RPMI7951 (cell line): ENCODE data around the gene FLOT2. TPM values are rescaled to one million over a fixed set of nuclear protein-coding genes. Genes with fewer than 3 reads are reported as not detected.
"Not testable (repeated sequence)": the region's sequence is repeated elsewhere in the genome, so short reads cannot be mapped to it uniquely, and the experiment has no call there.

Source experiments
- DNase-seq: peaks from one replicate; pipeline ENCODE4 v3.0.0-alpha.2; 2012; ENCODE audit warnings: low read depth
- total RNA-seq: library from RNA; depleted of rRNA; stranded (reverse); fragments of >200 nt; shearing (Covaris generic); gene quantifications from 2 replicates; pipeline ENCODE4 v1.2.3, GENCODE V29; 2014

The FLOT2 gene
- total RNA-seq, 1 experiment from 2014 or later: 28.7 TPM

- DNase-seq: peak; percentile 25
Observed at GRCh38 chr17:28916302-28916934, 18.9 kb upstream of the FLOT2 start.

- DNase-seq: no peak
Observed at GRCh38 chr17:28912938-28913333, 15.4 kb upstream of the FLOT2 start.

- DNase-seq: no peak
Observed at GRCh38 chr17:28912281-28912937, 14.9 kb upstream of the FLOT2 start.

- DNase-seq: no peak
Observed at GRCh38 chr17:28911411-28912045, 14.0 kb upstream of the FLOT2 start.

GRCh38 chr17:28910534-28910933, 13.0 kb upstream of the FLOT2 start:
- DNase-seq: no peak

GRCh38 chr17:28908640-28909167, 11.2 kb upstream of the FLOT2 start:
- DNase-seq: peak; percentile 75

- no peak for DNase-seq
Observed at GRCh38 chr17:28907709-28908475, 10.4 kb upstream of the FLOT2 start.

- DNase-seq: no peak
Observed at GRCh38 chr17:28906706-28907438, 9.3 kb upstream of the FLOT2 start.

- DNase-seq: no peak
Observed at GRCh38 chr17:28906276-28906675, 8.7 kb upstream of the FLOT2 start.

GRCh38 chr17:28904800-28905199, 7.3 kb upstream of the FLOT2 start:
- DNase-seq: no peak

GRCh38 chr17:28903546-28903841, 6.0 kb upstream of the FLOT2 start:
- DNase-seq: not testable (repeated sequence)

GRCh38 chr17:28902819-28903545, 5.4 kb upstream of the FLOT2 start, which contains the start of gene DHRS13:
TSS of gene DHRS13 (minus strand) at chr17:28903079. CDS start at chr17:28902944, 135 bp downstream.
- peak; percentile 81 for DNase-seq

- peak; percentile 25 for DNase-seq
Observed at GRCh38 chr17:28901866-28902818, 4.6 kb upstream of the FLOT2 start.

- no peak for DNase-seq
Observed at GRCh38 chr17:28900986-28901726, 3.6 kb upstream of the FLOT2 start.

- DNase-seq: no peak
Observed at GRCh38 chr17:28899212-28899815, 1.8 kb upstream of the FLOT2 start.

GRCh38 chr17:28898527-28898955, 1.0 kb upstream of the FLOT2 start:
- no peak for DNase-seq

- no peak for DNase-seq
Observed at GRCh38 chr17:28897769-28898526, 415 bp upstream of the FLOT2 start.

- DNase-seq: no peak
Observed at GRCh38 chr17:28896491-28896883, 1.0 kb downstream of the FLOT2 start.
